ENCODE measurements around the gene ATF3.
A peak's percentile ranks its signal among the peaks of the same experiment; 100 is the strongest.

Gene ATF3

DNA sequence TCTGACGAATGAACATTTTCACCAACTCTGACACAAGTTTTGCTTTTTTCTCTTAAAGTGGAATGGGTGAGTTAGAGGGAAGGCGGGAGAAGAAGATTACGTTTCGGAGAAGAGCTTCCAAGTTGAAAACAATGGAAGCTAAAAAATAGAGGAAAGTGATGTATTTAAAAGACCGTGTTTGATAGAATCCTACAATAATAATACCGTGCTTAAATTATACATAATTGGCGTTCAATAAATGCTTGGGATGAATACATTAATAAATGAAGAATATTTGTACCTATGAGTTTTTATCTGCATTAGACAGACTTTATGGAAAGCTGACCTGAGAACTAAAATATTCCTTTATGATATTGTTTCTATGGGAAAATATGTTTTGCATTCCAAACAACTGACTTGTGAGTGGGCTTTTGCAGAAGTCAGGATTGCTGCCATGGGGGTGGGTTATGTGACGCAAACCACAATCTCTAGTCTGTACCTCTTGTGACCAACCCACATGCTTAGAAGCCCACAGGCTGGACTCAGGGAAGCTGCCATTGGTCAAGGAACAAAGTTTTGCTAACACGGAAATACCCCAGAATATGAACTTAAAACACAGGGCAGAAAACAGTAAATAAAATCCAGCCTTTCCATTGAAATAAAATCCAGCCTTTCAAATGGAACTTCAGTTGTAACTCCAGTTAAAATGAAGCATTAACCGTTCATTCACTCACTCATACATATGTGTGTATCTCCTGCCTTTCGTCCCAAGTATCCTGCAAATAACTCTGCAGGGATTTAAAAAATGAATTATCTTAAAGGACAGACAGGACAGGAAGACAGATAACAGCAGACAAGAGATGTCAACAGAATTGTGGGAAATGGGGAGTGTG, 21.3 kb upstream of the ATF3 start:
- no peak for DNase-seq

GRCh38 chr1:212587888-212588510, 20.6 kb upstream of the ATF3 start:
- no peak for DNase-seq

GRCh38 chr1:212589446-212589845, 19.1 kb upstream of the ATF3 start:
- no peak for DNase-seq

DNA sequence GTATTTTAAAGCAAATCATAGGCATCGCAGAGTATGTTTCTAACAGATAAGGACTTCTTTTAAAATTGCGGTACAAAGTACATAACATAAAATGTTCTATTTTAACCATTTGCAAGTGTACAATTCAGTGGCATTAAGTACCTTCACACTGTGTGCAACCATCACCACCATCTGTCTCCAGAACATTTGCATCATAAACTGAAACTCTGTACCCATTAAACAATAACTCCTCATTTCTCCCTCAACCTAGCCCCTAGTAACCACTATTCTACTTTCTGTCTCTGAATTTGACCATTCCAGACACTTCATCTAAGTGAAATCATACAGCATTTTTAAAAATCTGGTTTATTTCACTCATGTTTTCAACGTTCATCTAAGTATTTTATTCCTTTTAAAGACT, 16.6 kb upstream of the ATF3 start:
- no peak for DNase-seq

DNA sequence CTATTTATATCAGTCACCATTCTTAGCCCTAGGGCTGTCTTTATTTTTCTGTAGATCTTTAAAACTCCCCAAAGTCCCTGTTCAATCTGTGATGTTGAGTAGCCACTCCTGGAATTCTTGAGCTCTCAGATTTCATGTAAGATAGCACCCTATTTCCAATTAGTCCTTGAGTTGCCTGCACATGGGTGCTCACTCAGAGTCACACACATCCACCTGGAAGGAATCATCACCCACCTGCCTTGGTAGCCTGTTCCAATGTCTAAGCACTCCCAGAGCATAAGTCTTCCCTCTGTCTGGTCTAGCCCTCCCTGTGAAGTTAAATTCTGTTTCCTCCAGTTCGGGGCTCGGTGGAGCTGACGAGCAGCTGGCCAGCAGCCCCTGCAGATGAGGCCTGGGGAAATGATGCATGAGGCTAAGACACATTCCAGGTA, 14.7 kb upstream of the ATF3 start:
- DNase-seq: no peak

DNA sequence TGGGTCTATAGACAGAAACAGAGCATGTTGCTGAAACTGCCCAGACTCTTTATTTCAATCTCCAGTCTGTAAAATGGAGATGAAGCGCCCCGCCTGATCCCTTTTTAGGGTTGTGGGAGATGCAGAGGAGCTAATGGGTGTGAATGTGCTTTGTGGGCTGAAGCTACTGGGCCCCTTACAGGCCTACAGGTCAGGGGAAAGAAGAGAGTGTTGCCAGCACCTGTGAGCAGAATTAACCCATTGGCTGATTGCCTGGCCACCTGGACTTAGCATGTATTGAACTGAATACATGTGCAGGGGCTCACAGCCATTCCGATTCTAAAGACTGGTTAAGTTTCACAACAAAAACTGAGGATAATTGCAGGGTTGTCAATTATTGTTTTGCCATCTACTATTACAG, 13.9 kb upstream of the ATF3 start:
- no peak for DNase-seq

- no peak for DNase-seq
Measured at GRCh38 chr1:212595229-212595628, 13.3 kb upstream of the ATF3 start.

- no peak for DNase-seq
Measured at GRCh38 chr1:212595787-212596714, 12.5 kb upstream of the ATF3 start.

- no peak for DNase-seq
Measured at GRCh38 chr1:212596798-212597197, 11.8 kb upstream of the ATF3 start.

DNA sequence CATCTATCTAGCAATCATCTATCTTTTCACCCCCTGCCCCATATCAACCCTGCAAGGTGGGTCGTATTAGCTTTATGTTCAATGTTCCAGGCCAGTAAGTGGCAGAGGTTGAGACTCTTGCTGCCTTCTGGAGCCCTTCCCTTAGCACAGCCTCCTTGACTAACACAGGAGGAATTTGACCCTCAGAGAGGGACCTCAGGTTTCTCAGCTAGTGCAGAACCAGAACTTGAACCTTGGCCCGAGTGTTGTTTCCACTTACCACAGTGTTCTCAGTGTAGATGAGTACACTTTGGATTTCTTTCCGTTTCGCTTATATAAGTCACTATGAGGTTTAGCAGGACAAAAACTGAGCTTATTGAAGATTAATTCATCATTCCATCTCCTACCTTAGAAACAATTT, 11.1 kb upstream of the ATF3 start:
- DNase-seq: no peak

GRCh38 chr1:212600071-212600915, 8.3 kb upstream of the ATF3 start:
- no peak for DNase-seq

DNA sequence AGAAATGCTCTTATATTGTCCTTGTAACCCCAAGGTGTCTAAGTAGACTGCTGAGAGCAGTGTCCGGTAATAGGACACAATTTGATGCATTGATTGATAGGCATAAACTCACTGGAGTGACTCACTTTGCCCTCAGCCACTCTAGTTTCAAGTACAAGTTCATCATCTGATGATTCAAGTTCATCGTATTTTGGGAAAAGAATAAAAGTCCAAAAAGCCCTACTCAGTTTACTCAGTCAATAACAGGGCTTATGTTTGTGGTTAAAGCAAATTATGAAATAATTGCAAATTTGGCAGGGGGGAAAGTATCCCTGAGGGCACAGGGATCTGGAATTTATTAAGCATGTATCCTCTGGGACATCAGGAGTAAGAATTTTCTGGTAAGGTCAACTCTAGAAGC, 7.6 kb upstream of the ATF3 start:
- DNase-seq: no peak

GRCh38 chr1:212601524-212601923, 7.0 kb upstream of the ATF3 start:
- DNase-seq: no peak

DNA sequence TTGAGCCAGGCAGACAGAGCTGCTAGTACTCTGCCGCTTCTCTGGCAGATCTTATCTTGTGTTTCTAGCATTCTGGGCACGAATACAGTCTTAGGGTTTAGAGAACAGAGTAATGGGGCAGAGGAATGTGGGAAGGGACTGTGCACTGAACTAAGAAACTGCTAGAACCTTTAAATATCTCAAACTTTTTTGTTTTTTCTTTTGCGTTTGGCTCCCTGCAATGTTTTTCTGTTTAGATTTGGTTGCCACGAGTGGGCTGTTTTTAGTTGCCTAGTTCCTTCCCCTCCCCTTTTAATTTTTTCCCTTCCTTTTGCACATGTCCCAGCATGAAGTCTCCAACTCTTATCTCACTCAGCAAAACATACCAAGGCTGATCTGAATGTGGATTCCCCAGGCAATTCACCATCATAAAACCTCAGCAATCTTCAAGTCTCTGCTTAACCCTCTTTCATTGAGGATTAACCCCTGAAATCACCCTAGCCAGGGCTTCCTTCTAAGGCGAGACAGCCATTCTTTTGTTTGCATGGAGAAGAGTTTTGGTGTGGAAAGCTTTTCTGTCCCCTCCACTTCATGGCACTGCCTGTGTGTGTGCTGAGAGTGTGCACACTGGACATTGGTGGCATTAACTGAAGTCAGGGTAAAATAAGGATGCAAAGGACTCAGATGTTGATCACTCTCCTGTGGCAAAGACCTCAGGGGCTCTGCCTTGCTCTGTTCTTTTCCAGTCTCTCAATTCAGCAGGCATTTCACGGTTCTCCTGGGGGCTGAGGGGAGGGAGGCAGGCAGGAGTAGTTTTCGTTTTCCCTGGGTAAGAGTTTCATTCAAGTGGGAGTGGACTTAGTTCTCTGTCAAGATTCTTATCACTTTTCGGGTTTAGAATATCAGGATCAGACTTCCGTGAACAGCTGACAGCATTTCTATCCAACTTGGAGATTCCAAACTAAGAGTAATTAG, 2.8 kb upstream of the ATF3 start:
- DNase-seq: no peak

DNA sequence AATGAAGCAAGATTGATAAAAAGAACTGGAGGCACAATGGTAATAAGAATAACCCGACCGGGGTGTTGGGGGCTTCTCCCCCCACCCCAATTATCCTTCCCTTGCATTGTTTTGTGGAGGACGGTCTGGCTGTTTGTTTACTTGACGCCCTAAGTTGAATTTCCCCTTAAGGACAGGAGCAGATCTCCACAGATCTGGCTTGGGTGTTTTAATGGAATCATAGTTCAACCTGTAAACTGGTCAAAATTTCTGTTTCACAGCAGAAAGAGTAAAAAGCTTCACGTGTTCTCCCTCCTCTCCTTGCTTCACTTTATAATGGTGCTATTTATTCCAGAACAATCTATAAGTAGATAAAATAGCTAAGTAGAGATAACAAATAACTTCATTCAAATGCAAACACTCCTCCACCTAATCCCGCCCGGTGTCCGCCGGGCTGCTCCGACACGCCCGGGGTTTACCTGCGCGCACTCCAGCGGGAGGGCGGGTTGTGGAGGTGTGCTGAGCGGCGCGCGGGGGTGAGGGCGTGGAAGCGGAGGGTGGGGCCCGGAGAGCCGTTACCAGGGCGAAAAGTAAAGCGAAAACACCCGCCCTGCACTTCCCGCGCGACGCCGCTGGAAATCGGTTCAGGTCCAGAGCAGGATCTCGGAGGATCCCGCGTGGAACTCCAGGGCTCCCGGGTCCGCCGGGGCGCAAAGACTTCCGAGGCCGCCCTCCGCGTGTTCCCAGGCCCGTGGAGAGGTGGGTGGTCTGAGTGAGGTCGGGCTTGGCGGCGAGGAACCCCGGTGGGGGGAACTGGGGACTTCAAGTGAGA, 2.0 kb upstream of the ATF3 start:
- DNase-seq: no peak

GRCh38 chr1:212607206-212607912, 1.2 kb upstream of the ATF3 start:
- DNase-seq: no peak

- DNase-seq: no peak
Measured at GRCh38 chr1:212607913-212608391, 609 bp upstream of the ATF3 start.

GRCh38 chr1:212608959-212609700, 569 bp downstream of the ATF3 start:
- peak; percentile 60 for DNase-seq
